DND-41 (cell line): ENCODE measurements around the gene MBD3L5.
"Not testable (repeated sequence)": the region's sequence is repeated elsewhere in the genome, so short reads cannot be mapped to it uniquely, and the experiment has no call there.

Experiments used
- ATAC-seq: fragments of 200-7000 bp; cut with Tn5 transposase; 3 replicates; pipeline ENCODE4 v1.9.1; 2021; ENCODE audit warnings: low read depth; ENCODE audit not compliant: insufficient read depth
- DNase-seq: peaks from one replicate; pipeline ENCODE4 v3.0.0-alpha.2; 2020
- H2AFZ ChIP-seq: 2 replicates; pipeline ENCODE4 v1.6.0; 2012; ENCODE audit warnings: low read depth, low read length
- H3K27ac ChIP-seq: 2 replicates; pipeline ENCODE4 v1.5.1; 2012; ENCODE audit warnings: low read length, inconsistent platforms
- H3K27me3 ChIP-seq: fragments of 200-600 bp; sonication (generic); 2 replicates; pipeline ENCODE4 v1.6.0; 2012; ENCODE audit warnings: low read length, mild to moderate bottlenecking, inconsistent platforms; ENCODE audit not compliant: insufficient read depth, poor library complexity
- H3K36me3 ChIP-seq: 2 replicates; pipeline ENCODE4 v1.5.1; 2012; ENCODE audit warnings: low read length, inconsistent platforms; ENCODE audit not compliant: insufficient read depth
- H3K4me1 ChIP-seq: 2 replicates; pipeline ENCODE4 v1.5.1; 2012; ENCODE audit warnings: mild to moderate bottlenecking, low read length; ENCODE audit not compliant: insufficient read depth
- H3K4me2 ChIP-seq: 2 replicates; pipeline ENCODE4 v1.6.0; 2012; ENCODE audit warnings: mild to moderate bottlenecking, moderate library complexity, low read length, inconsistent platforms; ENCODE audit not compliant: insufficient read depth
- H3K4me3 ChIP-seq, 2 experiments: fragments of 200-600 bp in 1 of 2; shearing (Covaris generic) in 1 of 2; 2 replicates each; pipeline ENCODE4 v1.5.1; 2012 to 2016; ENCODE audit warnings: inconsistent platforms in 2 of 2, low read length in 2 of 2, mild to moderate bottlenecking in 2 of 2, low read depth in 1 of 2, moderate library complexity in 1 of 2
- H3K79me2 ChIP-seq: 2 replicates; pipeline ENCODE4 v1.6.0; 2012; ENCODE audit warnings: low read length, inconsistent platforms; ENCODE audit not compliant: insufficient read depth
- H3K9ac ChIP-seq: 2 replicates; pipeline ENCODE4 v1.6.0; 2012; ENCODE audit warnings: low read depth, mild to moderate bottlenecking, inconsistent platforms, low read length, moderate library complexity
- H3K9me3 ChIP-seq: 2 replicates; pipeline ENCODE4 v1.5.1; 2012; ENCODE audit warnings: low read length, moderate library complexity, mild to moderate bottlenecking, inconsistent platforms; ENCODE audit not compliant: insufficient read depth, severe bottlenecking
- H4K20me1 ChIP-seq: 2 replicates; pipeline ENCODE4 v1.6.0; 2012; ENCODE audit warnings: low read length; ENCODE audit not compliant: insufficient read depth
- EZH2 ChIP-seq: IDR thresholded peaks from 3 replicates; pipeline ENCODE4 v1.6.1; 2012; ENCODE audit warnings: borderline replicate concordance, low read depth, mild to moderate bottlenecking, moderate library complexity, low read length, inconsistent platforms; ENCODE audit not compliant: severe bottlenecking
- TF ChIP-seq, protein P1 (sequence below): IDR thresholded peaks from 2 replicates; pipeline ENCODE4 v1.5.1; 2012; ENCODE audit warnings: borderline replicate concordance, low read length, moderate library complexity, mild to moderate bottlenecking; ENCODE audit not compliant: poor library complexity, severe bottlenecking; ENCODE audit errors: extremely low read depth

MBD3L5 gene

DNA sequence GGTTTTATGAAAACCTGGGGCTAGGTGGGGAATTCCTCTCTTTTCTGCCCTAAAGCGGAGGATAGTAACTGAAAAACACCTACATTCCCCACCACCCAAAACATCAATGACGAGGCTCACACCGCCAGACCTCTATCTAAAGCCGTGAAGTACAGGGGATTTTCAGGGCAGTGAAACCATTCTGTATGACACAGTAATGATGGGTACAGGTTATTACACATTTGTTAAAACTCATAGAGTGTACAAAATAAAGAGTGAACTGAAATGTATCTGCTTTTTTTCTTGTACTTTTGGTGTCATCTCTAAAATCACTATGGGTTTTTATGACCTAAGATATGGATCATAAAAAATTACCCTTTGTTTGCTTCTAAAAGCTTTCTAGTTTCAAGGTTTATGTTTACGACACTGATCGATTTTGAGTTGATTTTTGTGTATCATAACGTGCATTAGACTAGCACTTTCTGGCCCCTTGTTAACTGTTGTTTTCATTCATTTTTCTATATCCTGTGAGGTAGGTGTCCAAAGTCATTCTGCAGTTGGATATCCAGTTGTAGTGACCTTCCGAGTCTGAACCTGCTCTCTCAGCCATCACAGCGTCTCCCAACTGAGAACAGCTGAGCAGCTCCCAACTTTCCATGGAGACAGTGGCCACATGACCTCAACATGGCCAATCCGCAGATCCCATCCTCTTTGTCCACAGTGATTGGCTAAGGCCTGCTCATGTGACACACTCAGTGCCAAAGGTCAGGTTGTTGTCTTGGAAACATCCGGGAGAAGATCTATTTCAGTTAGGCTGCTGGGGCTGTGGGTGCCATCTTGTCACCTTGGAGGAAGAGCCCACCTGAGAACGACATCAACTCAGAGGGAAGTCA is 19.4 kb upstream of the MBD3L5 start:
- peaks cover 2% of the 10 kb centered on the region; the same call in 1 of the 2 replicates for H3K4me1 ChIP-seq
- TF ChIP-seq, protein P1, sequence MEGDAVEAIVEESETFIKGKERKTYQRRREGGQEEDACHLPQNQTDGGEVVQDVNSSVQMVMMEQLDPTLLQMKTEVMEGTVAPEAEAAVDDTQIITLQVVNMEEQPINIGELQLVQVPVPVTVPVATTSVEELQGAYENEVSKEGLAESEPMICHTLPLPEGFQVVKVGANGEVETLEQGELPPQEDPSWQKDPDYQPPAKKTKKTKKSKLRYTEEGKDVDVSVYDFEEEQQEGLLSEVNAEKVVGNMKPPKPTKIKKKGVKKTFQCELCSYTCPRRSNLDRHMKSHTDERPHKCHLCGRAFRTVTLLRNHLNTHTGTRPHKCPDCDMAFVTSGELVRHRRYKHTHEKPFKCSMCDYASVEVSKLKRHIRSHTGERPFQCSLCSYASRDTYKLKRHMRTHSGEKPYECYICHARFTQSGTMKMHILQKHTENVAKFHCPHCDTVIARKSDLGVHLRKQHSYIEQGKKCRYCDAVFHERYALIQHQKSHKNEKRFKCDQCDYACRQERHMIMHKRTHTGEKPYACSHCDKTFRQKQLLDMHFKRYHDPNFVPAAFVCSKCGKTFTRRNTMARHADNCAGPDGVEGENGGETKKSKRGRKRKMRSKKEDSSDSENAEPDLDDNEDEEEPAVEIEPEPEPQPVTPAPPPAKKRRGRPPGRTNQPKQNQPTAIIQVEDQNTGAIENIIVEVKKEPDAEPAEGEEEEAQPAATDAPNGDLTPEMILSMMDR = no peak
- no peak for TF ChIP-seq EZH2
- H3K36me3 ChIP-seq = no peaks in the 10 kb centered on the region
- no peaks in the 10 kb centered on the region for H3K9me3 ChIP-seq
- no peaks in the 10 kb centered on the region for H3K79me2 ChIP-seq
- no peak for ATAC-seq
- no peak overlapping the region for H2AFZ ChIP-seq
- no peak overlapping the region for H3K4me3 ChIP-seq
- H3K27me3 ChIP-seq = no peaks in the 10 kb centered on the region
- H4K20me1 ChIP-seq = no peaks in the 10 kb centered on the region
- no peak for DNase-seq
- H3K27ac ChIP-seq = no peak overlapping the region
- H3K9ac ChIP-seq = no peak overlapping the region
- no peak overlapping the region for H3K4me2 ChIP-seq

DNA sequence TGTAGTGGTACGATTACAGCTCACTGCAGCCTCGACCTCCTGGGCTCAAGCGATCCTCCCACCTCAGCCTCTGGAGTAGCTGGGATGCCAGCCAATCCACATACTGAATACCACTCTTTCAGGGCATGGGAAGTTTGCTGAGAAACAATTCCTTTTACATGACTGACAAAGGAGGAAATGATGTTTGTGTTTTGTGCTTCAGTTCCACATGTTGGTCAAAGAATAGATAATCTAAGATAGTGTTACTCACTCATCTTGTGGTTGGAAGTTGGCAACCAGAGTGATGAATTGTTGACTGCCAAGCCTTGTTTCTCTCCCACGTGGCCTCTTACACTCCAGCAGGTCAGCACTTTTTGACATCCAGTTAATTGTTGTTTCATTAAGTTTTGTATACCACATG is 16.7 kb upstream of the MBD3L5 start:
- no peak for ATAC-seq
- H3K27me3 ChIP-seq = no peaks in the 10 kb centered on the region
- DNase-seq = no peak

DNA sequence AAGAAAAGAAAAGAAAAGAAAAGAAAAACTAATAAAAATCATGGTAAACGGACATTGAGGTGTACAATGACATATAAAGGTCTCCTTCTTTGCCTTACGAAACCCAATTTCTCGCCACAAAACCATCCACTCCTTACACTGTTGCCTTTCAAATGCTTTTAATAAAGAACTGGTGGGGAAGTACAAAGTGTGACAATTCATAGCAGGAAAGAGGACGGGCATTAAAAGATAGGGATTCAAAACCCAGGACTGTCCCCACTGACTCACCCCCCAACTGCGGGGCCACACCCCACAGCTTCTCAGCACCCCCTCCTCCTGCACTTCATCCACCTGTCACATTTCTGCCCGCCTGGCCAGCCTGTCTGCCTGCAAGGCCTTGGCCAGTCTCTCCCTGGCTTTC is 11.6 kb upstream of the MBD3L5 start:
- Histone ChIP-seq H4K20me1 (no peaks in the 10 kb centered on the region), H3K4me2 (no peak overlapping the region), H3K9me3 (no peaks in the 10 kb centered on the region), H3K9ac (no peak overlapping the region), H3K36me3 (no peaks in the 10 kb centered on the region), H3K4me1 (no peaks in the 10 kb centered on the region), H3K27ac (no peak overlapping the region), H3K79me2 (no peaks in the 10 kb centered on the region), H2AFZ (no peak overlapping the region), H3K27me3 (no peaks in the 10 kb centered on the region), H3K4me3 (no peak overlapping the region)
- TF ChIP-seq, protein P1 = no peak
- no peak for TF ChIP-seq EZH2
- no peak for ATAC-seq
- DNase-seq = no peak

More for the DNA sequence above, 16.7 kb upstream of the MBD3L5 start:
- Histone ChIP-seq H3K4me2 (no peak overlapping the region), H3K4me1 (peaks cover 2% of the 10 kb centered on the region; the same call in 1 of the 2 replicates), H3K27ac (no peak overlapping the region), H3K4me3 (no peak overlapping the region), H2AFZ (no peak overlapping the region), H3K36me3 (no peaks in the 10 kb centered on the region), H3K9ac (no peak overlapping the region), H3K9me3 (no peaks in the 10 kb centered on the region), H3K79me2 (no peaks in the 10 kb centered on the region), H4K20me1 (no peaks in the 10 kb centered on the region)
- TF ChIP-seq, protein P1 = no peak
- no peak for TF ChIP-seq EZH2

DNA sequence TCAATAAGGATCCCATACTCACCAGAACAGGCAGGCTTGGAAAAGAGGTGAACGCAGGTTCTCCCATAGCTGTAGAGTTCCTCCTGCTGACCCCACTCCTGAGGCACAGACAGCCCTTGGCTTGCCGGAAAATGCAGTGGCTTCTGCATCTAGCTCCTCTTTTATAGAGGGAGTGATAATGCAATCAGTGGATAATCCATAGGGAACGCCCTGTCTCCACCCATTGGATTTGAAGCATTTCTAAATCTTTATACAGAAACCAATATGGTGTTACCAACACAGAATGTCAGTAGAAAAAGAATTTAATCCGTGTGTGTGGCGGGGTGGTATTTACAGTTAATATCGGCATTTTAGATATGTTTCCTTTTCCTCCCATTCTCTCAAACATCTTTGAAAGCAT is 9.0 kb upstream of the MBD3L5 start, which contains the start of gene MBD3L2B:
Gene MBD3L2B (minus strand): TSS at position 101 of the 400 bp plus-strand sequence. CDS start 34 bp downstream, at position 67.
- H3K27ac ChIP-seq, H3K36me3 ChIP-seq, DNase-seq, ATAC-seq, H3K27me3 ChIP-seq, H3K4me1 ChIP-seq, H4K20me1 ChIP-seq, H3K4me3 ChIP-seq, H3K4me2 ChIP-seq, H3K9ac ChIP-seq, H3K9me3 ChIP-seq, H3K79me2 ChIP-seq, H2AFZ ChIP-seq: not testable (repeated sequence)

DNA sequence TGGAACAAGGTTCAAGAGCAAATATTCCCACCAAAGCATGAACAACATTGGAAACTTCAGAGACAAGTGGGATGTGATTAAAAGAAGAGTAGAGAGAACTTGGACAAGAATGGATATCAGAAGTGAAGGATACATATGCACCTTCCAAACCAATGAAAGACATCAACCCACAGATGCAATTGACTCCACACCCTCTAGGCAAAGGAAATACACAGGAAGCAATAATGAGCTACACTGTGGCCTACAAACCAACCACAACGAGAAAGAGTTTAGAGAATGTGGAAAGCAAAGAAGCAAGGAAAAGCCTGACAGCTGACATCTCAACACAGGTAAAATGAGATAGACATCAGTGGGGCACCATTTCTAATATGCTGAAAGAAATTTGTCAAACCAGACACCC is 1.6 kb upstream of the MBD3L5 start:
- H3K27ac ChIP-seq, H3K9me3 ChIP-seq, DNase-seq, H3K4me1 ChIP-seq, ATAC-seq, H2AFZ ChIP-seq, H3K36me3 ChIP-seq, H3K4me2 ChIP-seq, H3K79me2 ChIP-seq, H3K4me3 ChIP-seq, H3K27me3 ChIP-seq, H4K20me1 ChIP-seq, H3K9ac ChIP-seq: not testable (repeated sequence)

DNA sequence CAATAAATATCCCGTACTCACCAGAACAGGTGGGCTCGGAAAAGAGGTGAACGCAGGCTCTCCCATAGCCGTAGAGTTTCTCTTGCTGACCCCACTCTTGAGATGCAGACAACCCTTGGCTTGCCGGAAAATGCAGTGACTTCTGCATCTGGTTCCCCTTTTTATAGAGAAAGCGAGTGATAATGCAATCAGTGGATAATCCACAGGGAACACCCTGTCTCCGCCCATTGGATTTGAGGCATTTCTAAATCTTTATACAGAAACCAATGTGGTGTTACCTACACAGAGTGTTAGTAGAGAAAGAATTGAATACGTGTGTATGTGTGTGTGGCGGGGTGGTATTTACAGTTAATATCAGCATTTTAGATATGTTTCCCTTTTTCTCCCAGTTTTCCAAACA is 9.7 kb downstream of the MBD3L5 start, which contains the start of gene MBD3L4:
Gene MBD3L4 (minus strand): TSS at position 101 of the 400 bp plus-strand sequence. CDS start 35 bp downstream, at position 66.
- not testable (repeated sequence) for H4K20me1 ChIP-seq, H2AFZ ChIP-seq, H3K27me3 ChIP-seq, H3K4me2 ChIP-seq, DNase-seq, H3K9me3 ChIP-seq, H3K36me3 ChIP-seq, H3K9ac ChIP-seq, H3K4me3 ChIP-seq, ATAC-seq, H3K4me1 ChIP-seq, H3K79me2 ChIP-seq, H3K27ac ChIP-seq
